Activated CD8-positive, alpha-beta memory T cell treated with anti-CD3 and anti-CD28 coated beads, Interleukin-2, amount 10 ng/mL, durations not matched to agents 7 days and 5 days (primary cell): ENCODE measurements around the gene FUT4. TPM values are rescaled to one million over a fixed set of nuclear protein-coding genes. Genes with fewer than 3 reads are reported as not detected.
A peak's percentile ranks its signal among the peaks of the same experiment; 100 is the strongest.
"Not testable (repeated sequence)": the region's sequence is repeated elsewhere in the genome, so short reads cannot be mapped to it uniquely, and the experiment has no call there.

Experiments used
- ATAC-seq: fragments of 150-1000 bp; cut with Tn5 transposase; one replicate; pipeline ENCODE4 v1.10.0; 2021; ENCODE audit warnings: moderate library complexity
- CTCF ChIA-PET: fragments of 350-600 bp; sonication (Branson Sonifier 250); formaldehyde crosslinking; loops from one replicate; lab custom pipeline; 2021; ENCODE audit warnings: antibody characterized with exemption; lab: Charles Lee
- DNase-seq: peaks from one replicate; pipeline ENCODE4 v3.0.0-alpha.2; 2020
- H3K27ac Mint-ChIP-seq: one replicate; pipeline ENCODE4 v1.8.0; 2021; ENCODE audit warnings: mild to moderate bottlenecking, mixed read lengths
- H3K27me3 Mint-ChIP-seq: one replicate; pipeline ENCODE4 v1.8.0; 2021; ENCODE audit warnings: mixed read lengths
- H3K36me3 Mint-ChIP-seq: one replicate; pipeline ENCODE4 v1.8.0; 2021; ENCODE audit warnings: mild to moderate bottlenecking, mixed read lengths
- H3K4me1 Mint-ChIP-seq: one replicate; pipeline ENCODE4 v1.8.0; 2021; ENCODE audit warnings: mixed read lengths
- H3K4me3 Mint-ChIP-seq: one replicate; pipeline ENCODE4 v1.8.0; 2021; ENCODE audit warnings: mild to moderate bottlenecking, moderate library complexity, mixed read lengths
- H3K9me3 Mint-ChIP-seq: one replicate; pipeline ENCODE4 v1.8.0; 2022; ENCODE audit warnings: low read depth, mixed read lengths
- total RNA-seq, 2 experiments: library from RNA; stranded (reverse); gene quantifications; one replicate each; pipeline ENCODE4 v1.2.3, GENCODE V29; 2021

The FUT4 gene
- total RNA-seq, 2 experiments from 2014 or later = 5.8 to 6.5 TPM

DNA sequence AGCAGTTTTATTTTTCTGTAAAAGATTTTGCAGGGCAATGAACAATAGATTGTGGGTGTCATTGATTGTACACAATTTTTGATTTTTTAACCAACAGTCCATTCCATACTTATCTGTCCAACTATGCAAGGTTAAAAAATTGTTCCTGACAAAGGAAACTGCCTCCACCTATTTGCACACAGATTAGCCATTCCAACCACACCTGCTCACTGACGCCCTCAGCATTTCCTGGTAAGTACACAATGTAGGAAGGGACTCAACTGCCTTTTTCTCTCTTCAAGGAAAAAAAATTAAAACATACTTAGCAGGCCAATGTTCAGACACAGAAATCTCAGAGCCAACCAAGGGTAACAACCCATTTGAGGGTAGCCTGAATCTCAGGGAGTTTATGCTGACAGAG, 4.3 kb upstream of the FUT4 start:
- Mint-ChIP-seq H3K36me3 (no peaks in the 10 kb centered on the region), H3K4me1 (peaks cover 9% of the 10 kb centered on the region), H3K9me3 (no peaks in the 10 kb centered on the region), H3K4me3 (no peak overlapping the region), H3K27me3 (peaks cover 24% of the 10 kb centered on the region), H3K27ac (no peak overlapping the region)
- ATAC-seq (no peak), DNase-seq (no peak)
- CTCF ChIA-PET = interaction anchor here (1.3 kb wide), 1 partner anchor 13 kb away, joined by 3 read pairs; no protein-coding TSS in a partner anchor

- H3K9me3 Mint-ChIP-seq = no peaks in the 10 kb centered on the region
- CTCF ChIA-PET = no interaction called here
- peaks cover 31% of the 10 kb centered on the region for H3K4me1 Mint-ChIP-seq
- ATAC-seq (peak; percentile 3), DNase-seq (no peak)
- H3K4me3 Mint-ChIP-seq = peak overlapping the region; percentile 97
- H3K27ac Mint-ChIP-seq = no peak overlapping the region
- H3K36me3 Mint-ChIP-seq = peaks cover 6% of the 10 kb centered on the region
- no peaks in the 10 kb centered on the region for H3K27me3 Mint-ChIP-seq
Measured at GRCh38 chr11:94544646-94545263, 1.0 kb downstream of the FUT4 start.

DNA sequence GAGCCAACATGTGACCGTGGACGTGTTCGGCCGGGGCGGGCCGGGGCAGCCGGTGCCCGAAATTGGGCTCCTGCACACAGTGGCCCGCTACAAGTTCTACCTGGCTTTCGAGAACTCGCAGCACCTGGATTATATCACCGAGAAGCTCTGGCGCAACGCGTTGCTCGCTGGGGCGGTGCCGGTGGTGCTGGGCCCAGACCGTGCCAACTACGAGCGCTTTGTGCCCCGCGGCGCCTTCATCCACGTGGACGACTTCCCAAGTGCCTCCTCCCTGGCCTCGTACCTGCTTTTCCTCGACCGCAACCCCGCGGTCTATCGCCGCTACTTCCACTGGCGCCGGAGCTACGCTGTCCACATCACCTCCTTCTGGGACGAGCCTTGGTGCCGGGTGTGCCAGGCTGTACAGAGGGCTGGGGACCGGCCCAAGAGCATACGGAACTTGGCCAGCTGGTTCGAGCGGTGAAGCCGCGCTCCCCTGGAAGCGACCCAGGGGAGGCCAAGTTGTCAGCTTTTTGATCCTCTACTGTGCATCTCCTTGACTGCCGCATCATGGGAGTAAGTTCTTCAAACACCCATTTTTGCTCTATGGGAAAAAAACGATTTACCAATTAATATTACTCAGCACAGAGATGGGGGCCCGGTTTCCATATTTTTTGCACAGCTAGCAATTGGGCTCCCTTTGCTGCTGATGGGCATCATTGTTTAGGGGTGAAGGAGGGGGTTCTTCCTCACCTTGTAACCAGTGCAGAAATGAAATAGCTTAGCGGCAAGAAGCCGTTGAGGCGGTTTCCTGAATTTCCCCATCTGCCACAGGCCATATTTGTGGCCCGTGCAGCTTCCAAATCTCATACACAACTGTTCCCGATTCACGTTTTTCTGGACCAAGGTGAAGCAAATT, 1.8 kb downstream of the FUT4 start:
- Mint-ChIP-seq H3K4me3 (peak overlapping the region; percentile 97), H3K36me3 (peaks cover 8% of the 10 kb centered on the region), H3K27me3 (no peaks in the 10 kb centered on the region), H3K27ac (peak overlapping the region; percentile 3), H3K4me1 (peaks cover 34% of the 10 kb centered on the region), H3K9me3 (no peaks in the 10 kb centered on the region)
- ATAC-seq (no peak), DNase-seq (no peak)
- CTCF ChIA-PET = no interaction called here

GRCh38 chr11:94546162-94546470, 2.4 kb downstream of the FUT4 start:
- peak overlapping the region; percentile 97 for H3K4me3 Mint-ChIP-seq
- H3K27ac Mint-ChIP-seq = no peak overlapping the region
- no peak for ATAC-seq
- peaks cover 35% of the 10 kb centered on the region for H3K4me1 Mint-ChIP-seq
- H3K9me3 Mint-ChIP-seq = no peaks in the 10 kb centered on the region
- no peaks in the 10 kb centered on the region for H3K27me3 Mint-ChIP-seq
- H3K36me3 Mint-ChIP-seq = peaks cover 8% of the 10 kb centered on the region
- DNase-seq = no peak
- CTCF ChIA-PET = no interaction called here

DNA sequence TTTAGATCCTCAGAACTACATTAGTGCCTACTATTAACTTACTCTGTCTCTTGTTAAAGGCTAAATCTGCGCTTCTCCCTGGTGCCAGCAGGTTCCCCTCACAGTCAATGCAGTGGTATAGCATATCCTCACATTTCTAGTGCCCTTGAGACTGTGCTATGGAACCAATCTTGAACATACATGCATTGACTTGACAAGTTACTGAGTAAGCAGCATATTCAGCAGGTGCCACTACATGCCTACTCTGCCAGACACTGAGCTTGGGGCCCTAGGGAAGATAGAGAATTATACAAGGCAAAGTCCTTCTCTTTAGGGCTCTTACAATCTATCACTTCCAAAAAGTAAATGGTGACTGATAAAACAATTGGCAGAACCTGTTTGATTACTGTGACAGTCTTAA, 3.2 kb downstream of the FUT4 start:
- Mint-ChIP-seq H3K27me3 (no peaks in the 10 kb centered on the region), H3K4me1 (peaks cover 35% of the 10 kb centered on the region), H3K27ac (no peak overlapping the region), H3K9me3 (no peaks in the 10 kb centered on the region), H3K36me3 (peaks cover 8% of the 10 kb centered on the region), H3K4me3 (peak overlapping the region; percentile 2)
- no peak for ATAC-seq
- DNase-seq = no peak
- CTCF ChIA-PET = interaction anchor here (1.0 kb wide), 1 partner anchor 372 kb away, joined by 3 read pairs; no protein-coding TSS in a partner anchor

DNA sequence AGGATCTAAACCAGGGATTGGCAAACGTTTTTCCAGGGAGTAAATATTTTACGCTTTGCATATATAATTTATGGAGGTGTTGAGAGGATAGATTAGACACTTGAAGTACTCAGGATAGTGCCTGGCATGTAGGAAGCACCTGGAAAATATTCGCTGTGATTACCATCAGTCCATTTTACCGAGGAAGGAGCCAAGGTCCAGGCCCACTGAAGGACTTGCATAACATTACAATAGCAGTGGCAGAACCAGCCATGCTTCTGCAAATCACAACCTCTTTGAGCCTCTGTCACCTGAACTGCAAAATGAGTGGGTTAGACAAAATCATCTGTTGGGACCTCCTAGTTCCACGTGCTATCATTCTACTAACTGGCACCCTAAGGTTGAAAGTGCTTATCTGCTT, 5.4 kb downstream of the FUT4 start:
- Mint-ChIP-seq H3K4me3 (no peak overlapping the region), H3K9me3 (no peaks in the 10 kb centered on the region), H3K27me3 (no peaks in the 10 kb centered on the region), H3K4me1 (peaks cover 26% of the 10 kb centered on the region), H3K36me3 (peaks cover 8% of the 10 kb centered on the region), H3K27ac (no peak overlapping the region)
- no peak for ATAC-seq
- CTCF ChIA-PET = no interaction called here
- DNase-seq = no peak

- Mint-ChIP-seq H3K4me3 (no peak overlapping the region), H3K27ac (no peak overlapping the region), H3K36me3 (peaks cover 8% of the 10 kb centered on the region), H3K27me3 (no peaks in the 10 kb centered on the region), H3K4me1 (peaks cover 23% of the 10 kb centered on the region), H3K9me3 (no peaks in the 10 kb centered on the region)
- DNase-seq (no peak), ATAC-seq (no peak)
- CTCF ChIA-PET = no interaction called here
Measured at GRCh38 chr11:94550513-94550912, 6.8 kb downstream of the FUT4 start.

DNA sequence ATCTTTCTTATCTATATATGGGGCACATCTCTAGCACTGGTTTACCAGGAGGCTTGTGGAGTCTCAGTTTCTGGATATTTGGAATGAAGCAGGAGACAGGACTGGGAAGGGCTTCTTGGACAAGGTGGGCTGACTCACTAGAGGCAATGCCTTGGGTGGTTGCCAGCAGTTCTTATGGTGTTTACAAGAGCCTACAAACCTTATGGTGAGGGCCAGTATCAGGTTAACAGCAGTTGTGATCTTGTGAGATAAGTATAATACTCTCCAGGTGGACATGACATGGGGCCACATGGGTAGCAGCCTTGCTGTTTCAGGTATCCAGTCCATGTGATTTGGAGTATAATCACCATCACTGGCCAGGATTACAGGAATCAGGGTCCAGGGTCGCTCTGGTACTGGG, 10.2 kb downstream of the FUT4 start:
- DNase-seq (no peak), ATAC-seq (no peak)
- Mint-ChIP-seq H3K27ac (no peak overlapping the region), H3K4me3 (no peak overlapping the region), H3K4me1 (peaks cover 4% of the 10 kb centered on the region), H3K27me3 (no peaks in the 10 kb centered on the region), H3K9me3 (no peaks in the 10 kb centered on the region), H3K36me3 (peaks cover 2% of the 10 kb centered on the region)
- CTCF ChIA-PET = no interaction called here

- not testable (repeated sequence) for H3K9me3 Mint-ChIP-seq, H3K36me3 Mint-ChIP-seq
Measured at GRCh38 chr11:94555752-94556329, 12.1 kb downstream of the FUT4 start.

DNA sequence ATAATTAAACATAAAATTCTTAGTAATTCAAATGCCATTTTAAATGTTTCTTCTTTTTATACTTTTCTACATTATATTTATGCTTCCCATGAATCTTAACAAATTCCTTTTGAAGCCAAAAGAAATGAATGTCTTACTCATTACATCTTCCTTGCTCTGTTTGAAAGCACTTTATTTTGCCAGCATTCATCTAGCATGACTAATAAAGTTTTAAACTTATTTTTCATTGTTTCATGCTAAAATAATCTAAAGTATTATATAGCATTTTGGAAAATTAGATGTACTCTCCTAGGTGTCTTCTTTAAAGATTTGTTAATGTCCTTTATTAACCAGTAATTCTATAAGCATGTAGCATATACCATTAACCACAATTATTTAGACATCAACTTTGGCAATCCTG, 13.7 kb downstream of the FUT4 start:
- no peaks in the 10 kb centered on the region for H3K4me1 Mint-ChIP-seq
- no peaks in the 10 kb centered on the region for H3K36me3 Mint-ChIP-seq
- no peaks in the 10 kb centered on the region for H3K27me3 Mint-ChIP-seq
- H3K9me3 Mint-ChIP-seq = no peaks in the 10 kb centered on the region
- H3K27ac Mint-ChIP-seq = no peak overlapping the region
- no peak overlapping the region for H3K4me3 Mint-ChIP-seq
- DNase-seq (no peak), ATAC-seq (no peak)
- CTCF ChIA-PET = no interaction called here

More at GRCh38 chr11:94555752-94556329, 12.1 kb downstream of the FUT4 start:
- CTCF ChIA-PET, H3K4me1 Mint-ChIP-seq, ATAC-seq, DNase-seq, H3K4me3 Mint-ChIP-seq, H3K27ac Mint-ChIP-seq, H3K27me3 Mint-ChIP-seq: not testable (repeated sequence)

- DNase-seq = no peak
- no peak overlapping the region for H3K4me3 Mint-ChIP-seq
- no peaks in the 10 kb centered on the region for H3K27me3 Mint-ChIP-seq
- H3K9me3 Mint-ChIP-seq = no peaks in the 10 kb centered on the region
- H3K4me1 Mint-ChIP-seq = no peaks in the 10 kb centered on the region
- H3K36me3 Mint-ChIP-seq = no peaks in the 10 kb centered on the region
- no peak overlapping the region for H3K27ac Mint-ChIP-seq
- CTCF ChIA-PET = no interaction called here
- no peak for ATAC-seq
Measured at GRCh38 chr11:94557992-94558391, 14.3 kb downstream of the FUT4 start.

DNA sequence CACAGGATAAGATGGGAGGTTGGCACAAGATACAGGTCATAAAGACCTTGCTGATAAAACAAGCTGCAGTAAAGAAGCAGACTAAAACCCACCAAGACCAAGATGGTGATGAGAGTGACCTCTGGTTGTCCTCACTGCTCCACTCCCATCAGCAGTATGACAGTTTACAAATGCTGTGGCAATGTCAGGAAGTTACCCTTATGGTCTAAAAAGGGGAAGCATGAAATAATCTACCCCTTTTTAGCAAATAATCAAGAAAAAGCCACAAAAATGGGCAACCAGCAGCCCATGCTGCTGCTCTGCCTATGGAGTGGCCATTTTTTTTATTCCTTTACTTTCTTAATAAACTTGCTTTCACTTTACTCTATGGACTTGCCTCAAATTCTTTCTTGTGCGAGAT, 14.7 kb downstream of the FUT4 start:
- Mint-ChIP-seq H3K4me3 (no peak overlapping the region), H3K27me3 (no peaks in the 10 kb centered on the region), H3K27ac (no peak overlapping the region), H3K9me3 (no peaks in the 10 kb centered on the region), H3K4me1 (peaks cover 1% of the 10 kb centered on the region), H3K36me3 (no peaks in the 10 kb centered on the region)
- no peak for ATAC-seq
- CTCF ChIA-PET = no interaction called here
- DNase-seq = no peak

- ATAC-seq = no peak
- no peak overlapping the region for H3K27ac Mint-ChIP-seq
Measured at GRCh38 chr11:94558932-94559331, 15.2 kb downstream of the FUT4 start.

More at GRCh38 chr11:94558932-94559331, 15.2 kb downstream of the FUT4 start:
- H3K36me3 Mint-ChIP-seq = no peaks in the 10 kb centered on the region
- no peak for DNase-seq
- H3K4me3 Mint-ChIP-seq = no peak overlapping the region
- no peaks in the 10 kb centered on the region for H3K9me3 Mint-ChIP-seq
- H3K27me3 Mint-ChIP-seq = no peaks in the 10 kb centered on the region
- CTCF ChIA-PET = interaction anchor here (0.9 kb wide), 1 partner anchor 54 kb away, joined by 3 read pairs; no protein-coding TSS in a partner anchor
- peaks cover 1% of the 10 kb centered on the region for H3K4me1 Mint-ChIP-seq
